Central memory CD8-positive, alpha-beta T cell (primary cell): Measurements from ENCODE around the gene OR3A2.
"Not testable (repeated sequence)": the region's sequence is repeated elsewhere in the genome, so short reads cannot be mapped to it uniquely, and the experiment has no call there.

ENCODE experiments used
- ATAC-seq: fragments of 150-1000 bp; cut with Tn5 transposase; replicated peaks from 2 replicates; pipeline ENCODE4 v1.10.0; 2022; ENCODE audit warnings: mild to moderate bottlenecking, moderate FRiP score, moderate number of reproducible peaks; ENCODE audit not compliant: poor library complexity, severe bottlenecking; ENCODE audit errors: extremely low read depth
- DNase-seq, 2 donors: peaks; one replicate each; pipeline ENCODE4 v3.0.0; 2021; ENCODE audit warnings: low spot score in 2 of 2
- H3K27ac Mint-ChIP-seq: one replicate; pipeline ENCODE4 v1.8.0; 2022; ENCODE audit warnings: low read depth, mild to moderate bottlenecking, moderate library complexity, mixed read lengths
- H3K27me3 Mint-ChIP-seq: one replicate; pipeline ENCODE4 v1.8.0; 2022; ENCODE audit warnings: mixed read lengths
- H3K36me3 Mint-ChIP-seq: one replicate; pipeline ENCODE4 v1.8.0; 2022; ENCODE audit warnings: mild to moderate bottlenecking, moderate library complexity, mixed read lengths; ENCODE audit not compliant: insufficient read depth
- H3K4me1 Mint-ChIP-seq: one replicate; pipeline ENCODE4 v1.8.0; 2022; ENCODE audit warnings: mixed read lengths
- H3K4me3 Mint-ChIP-seq: one replicate; pipeline ENCODE4 v1.8.0; 2022; ENCODE audit warnings: mild to moderate bottlenecking, moderate library complexity, mixed read lengths
- H3K9me3 Mint-ChIP-seq: one replicate; pipeline ENCODE4 v1.8.0; 2022; ENCODE audit warnings: mixed read lengths

OR3A2 gene

GRCh38 chr17:3385869-3386816, at the start of gene OR3A2:
OR3A2 (minus strand) TSS chr17:3386308.
- Mint-ChIP-seq H3K9me3 (no peaks in the 10 kb centered on the region), H3K4me3 (peak within 1 kb of the TSS; percentile 30), H3K36me3 (no peaks in the 10 kb centered on the region), H3K27ac (no peak within 1 kb of the TSS), H3K27me3 (peaks cover 65% of the 10 kb centered on the region), H3K4me1 (no peaks in the 10 kb centered on the region)
- no peak for ATAC-seq
- no peak for DNase-seq

- H3K4me1 Mint-ChIP-seq = no peaks in the 10 kb centered on the region
- peaks cover 5% of the 10 kb centered on the region for H3K9me3 Mint-ChIP-seq
- no peak for ATAC-seq
- peaks cover 52% of the 10 kb centered on the region for H3K27me3 Mint-ChIP-seq
- H3K27ac Mint-ChIP-seq = no peak within 1 kb of the TSS
- no peaks in the 10 kb centered on the region for H3K36me3 Mint-ChIP-seq
- H3K4me3 Mint-ChIP-seq = no peak within 1 kb of the TSS
- DNase-seq = no peak
Observed at GRCh38 chr17:3433741-3434140, 47.6 kb upstream of the OR3A2 start, which contains the start of gene OR1E2. OR1E2 (minus strand) TSS chr17:3433841; CDS start chr17:3433841, 0 bp downstream.

- not testable (repeated sequence) for H3K4me1 Mint-ChIP-seq, H3K9me3 Mint-ChIP-seq, H3K36me3 Mint-ChIP-seq, DNase-seq, H3K4me3 Mint-ChIP-seq, ATAC-seq, H3K27ac Mint-ChIP-seq
- peaks cover 52% of the 10 kb centered on the region for H3K27me3 Mint-ChIP-seq
Observed at GRCh38 chr17:3433215-3433614, 47.1 kb upstream of the OR3A2 start.

- H3K27ac Mint-ChIP-seq = no peak overlapping the region
- no peak overlapping the region for H3K4me3 Mint-ChIP-seq
- DNase-seq (no peak), ATAC-seq (no peak)
- no peaks in the 10 kb centered on the region for H3K9me3 Mint-ChIP-seq
- no peaks in the 10 kb centered on the region for H3K4me1 Mint-ChIP-seq
- H3K36me3 Mint-ChIP-seq = no peaks in the 10 kb centered on the region
- H3K27me3 Mint-ChIP-seq = peaks cover 43% of the 10 kb centered on the region
Observed at GRCh38 chr17:3418222-3418621, 32.1 kb upstream of the OR3A2 start.

GRCh38 chr17:3415610-3416009, 29.5 kb upstream of the OR3A2 start:
- H3K27me3 Mint-ChIP-seq = peaks cover 43% of the 10 kb centered on the region
- DNase-seq (no peak), ATAC-seq (no peak)
- H3K4me1 Mint-ChIP-seq = no peaks in the 10 kb centered on the region
- H3K9me3 Mint-ChIP-seq = no peaks in the 10 kb centered on the region
- no peak overlapping the region for H3K4me3 Mint-ChIP-seq
- no peak overlapping the region for H3K27ac Mint-ChIP-seq
- H3K36me3 Mint-ChIP-seq = no peaks in the 10 kb centered on the region

- not testable (repeated sequence) for H3K4me3 Mint-ChIP-seq, ATAC-seq
- peaks cover 61% of the 10 kb centered on the region for H3K27me3 Mint-ChIP-seq
Observed at GRCh38 chr17:3412216-3412615, 26.1 kb upstream of the OR3A2 start.

GRCh38 chr17:3411070-3411469, 25.0 kb upstream of the OR3A2 start, which contains the start of gene OR3A3:
OR3A3 (plus strand) TSS chr17:3411370.
- Mint-ChIP-seq H3K36me3 (no peaks in the 10 kb centered on the region), H3K27ac (no peak within 1 kb of the TSS), H3K4me3 (no peak within 1 kb of the TSS), H3K4me1 (no peaks in the 10 kb centered on the region), H3K27me3 (peaks cover 69% of the 10 kb centered on the region), H3K9me3 (peaks cover 14% of the 10 kb centered on the region)
- no peak for ATAC-seq
- no peak for DNase-seq

More at GRCh38 chr17:3412216-3412615, 26.1 kb upstream of the OR3A2 start:
- H3K4me1 Mint-ChIP-seq, H3K9me3 Mint-ChIP-seq, DNase-seq, H3K27ac Mint-ChIP-seq, H3K36me3 Mint-ChIP-seq: not testable (repeated sequence)

GRCh38 chr17:3403856-3404255, 17.7 kb upstream of the OR3A2 start:
- peaks cover 53% of the 10 kb centered on the region for H3K27me3 Mint-ChIP-seq
- not testable (repeated sequence) for DNase-seq, H3K36me3 Mint-ChIP-seq

GRCh38 chr17:3401786-3402185, 15.7 kb upstream of the OR3A2 start:
- Mint-ChIP-seq H3K4me1 (no peaks in the 10 kb centered on the region), H3K27ac (no peak overlapping the region), H3K27me3 (peaks cover 42% of the 10 kb centered on the region), H3K9me3 (peaks cover 7% of the 10 kb centered on the region), H3K36me3 (no peaks in the 10 kb centered on the region), H3K4me3 (no peak overlapping the region)
- ATAC-seq (no peak), DNase-seq (no peak)

More at GRCh38 chr17:3403856-3404255, 17.7 kb upstream of the OR3A2 start:
- not testable (repeated sequence) for H3K4me1 Mint-ChIP-seq, H3K27ac Mint-ChIP-seq, ATAC-seq, H3K4me3 Mint-ChIP-seq
- H3K9me3 Mint-ChIP-seq = peaks cover 14% of the 10 kb centered on the region

- DNase-seq = no peak
- ATAC-seq = no peak
- Mint-ChIP-seq H3K4me3 (no peak overlapping the region), H3K9me3 (no peaks in the 10 kb centered on the region), H3K4me1 (no peaks in the 10 kb centered on the region), H3K36me3 (no peaks in the 10 kb centered on the region), H3K27ac (no peak overlapping the region), H3K27me3 (peaks cover 44% of the 10 kb centered on the region)
Observed at GRCh38 chr17:3400055-3400454, 13.9 kb upstream of the OR3A2 start.

- Mint-ChIP-seq H3K4me1 (no peaks in the 10 kb centered on the region), H3K27me3 (peaks cover 54% of the 10 kb centered on the region), H3K4me3 (no peak within 1 kb of the TSS), H3K9me3 (no peaks in the 10 kb centered on the region), H3K27ac (no peak within 1 kb of the TSS), H3K36me3 (no peaks in the 10 kb centered on the region)
- no peak for DNase-seq
- ATAC-seq = no peak
Observed at GRCh38 chr17:3398310-3398709, 12.2 kb upstream of the OR3A2 start, which contains the start of gene OR1E1. OR1E1 (minus strand) TSS chr17:3398410; CDS start chr17:3398410, 0 bp downstream.

- not testable (repeated sequence) for H3K36me3 Mint-ChIP-seq
- peaks cover 57% of the 10 kb centered on the region for H3K27me3 Mint-ChIP-seq
Observed at GRCh38 chr17:3397801-3398200, 11.7 kb upstream of the OR3A2 start.

GRCh38 chr17:3389791-3390190, 3.7 kb upstream of the OR3A2 start:
- peaks cover 61% of the 10 kb centered on the region for H3K27me3 Mint-ChIP-seq
- no peak for ATAC-seq
- H3K4me1 Mint-ChIP-seq = no peaks in the 10 kb centered on the region
- H3K27ac Mint-ChIP-seq = no peak overlapping the region
- no peaks in the 10 kb centered on the region for H3K36me3 Mint-ChIP-seq
- H3K9me3 Mint-ChIP-seq = no peaks in the 10 kb centered on the region
- no peak overlapping the region for H3K4me3 Mint-ChIP-seq
- DNase-seq = no peak

More at GRCh38 chr17:3397801-3398200, 11.7 kb upstream of the OR3A2 start:
- H3K4me1 Mint-ChIP-seq, ATAC-seq, H3K27ac Mint-ChIP-seq, DNase-seq, H3K9me3 Mint-ChIP-seq, H3K4me3 Mint-ChIP-seq: not testable (repeated sequence)
